ENCODE measurements around the gene IBTK. TPM values are rescaled to one million over a fixed set of nuclear protein-coding genes. Genes with fewer than 3 reads are reported as not detected.

Gene IBTK
- total RNA-seq, 1 experiment from 2014 or later: 41.5 TPM

Other genes starting within 250 kb of the IBTK start
- gene TPBG, start 116.1 kb upstream of the IBTK start, total RNA-seq (2014; rRNA removed; shearing (Covaris generic)): 65.2 and 68.2 TPM in 2 replicates